ENCODE data around the gene RPS6KB1.
"Not testable (repeated sequence)": the region's sequence is repeated elsewhere in the genome, so short reads cannot be mapped to it uniquely, and the experiment has no call there.

The RPS6KB1 gene

DNA sequence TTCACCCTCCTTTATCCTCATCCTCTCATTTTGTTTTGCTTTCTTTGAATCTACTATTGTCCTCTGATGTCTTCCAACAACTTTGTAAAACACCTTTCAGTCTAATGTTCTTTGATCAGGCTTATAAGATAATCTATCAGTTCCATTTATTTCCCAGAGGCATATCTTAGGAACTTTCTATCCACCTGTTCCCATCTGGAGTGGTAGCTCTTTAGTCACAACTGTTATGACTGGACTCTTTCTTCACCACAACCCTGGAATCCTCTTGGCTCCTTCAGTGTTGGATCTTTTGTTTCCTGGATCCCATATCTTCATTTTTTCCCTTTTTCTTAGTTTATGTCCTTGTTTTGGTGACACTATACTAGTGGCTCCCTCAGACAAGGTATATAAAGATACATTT lies 23.5 kb downstream of the RPS6KB1 start:
- no peak for DNase-seq (ENCODE audit: low read depth)
- no peak overlapping the region for H3K4me3 ChIP-seq (ENCODE audit: low read depth, low read length)
- no peak for TF ChIP-seq CTCF (IDR thresholded peaks at IDR 0.05; ENCODE audit: low read depth, low read length, missing control alignments)

GRCh38 chr17:59920637-59921036 lies 27.7 kb downstream of the RPS6KB1 start:
- H3K4me3 ChIP-seq (ENCODE audit: low read depth, low read length); DNase-seq (ENCODE audit: low read depth): not testable (repeated sequence)

GRCh38 chr17:59930121-59930520 lies 37.2 kb downstream of the RPS6KB1 start:
- not testable (repeated sequence) for H3K4me3 ChIP-seq (ENCODE audit: low read depth, low read length); DNase-seq (ENCODE audit: low read depth)

DNA sequence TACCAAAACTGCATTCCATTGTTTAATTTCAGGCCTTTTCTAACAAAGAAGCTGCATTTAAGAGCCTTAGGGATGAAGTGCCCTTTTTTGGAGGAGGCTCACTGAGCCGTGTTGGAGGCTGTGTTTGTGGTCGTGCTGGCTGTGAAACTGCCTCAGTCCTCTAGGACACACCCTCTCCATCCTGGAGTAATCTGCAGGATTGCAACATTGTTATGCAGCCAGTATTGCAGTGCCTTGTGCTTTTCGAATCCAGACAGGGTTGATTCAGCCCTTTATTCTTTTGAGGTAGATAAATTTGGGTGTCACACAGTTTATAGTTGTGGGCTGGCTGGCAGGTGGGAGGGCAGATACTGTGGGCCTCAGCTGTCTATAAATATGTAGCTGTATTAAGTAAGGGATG lies 37.8 kb downstream of the RPS6KB1 start:
- not testable (repeated sequence) for H3K4me3 ChIP-seq (ENCODE audit: low read depth, low read length); DNase-seq (ENCODE audit: low read depth)

DNA sequence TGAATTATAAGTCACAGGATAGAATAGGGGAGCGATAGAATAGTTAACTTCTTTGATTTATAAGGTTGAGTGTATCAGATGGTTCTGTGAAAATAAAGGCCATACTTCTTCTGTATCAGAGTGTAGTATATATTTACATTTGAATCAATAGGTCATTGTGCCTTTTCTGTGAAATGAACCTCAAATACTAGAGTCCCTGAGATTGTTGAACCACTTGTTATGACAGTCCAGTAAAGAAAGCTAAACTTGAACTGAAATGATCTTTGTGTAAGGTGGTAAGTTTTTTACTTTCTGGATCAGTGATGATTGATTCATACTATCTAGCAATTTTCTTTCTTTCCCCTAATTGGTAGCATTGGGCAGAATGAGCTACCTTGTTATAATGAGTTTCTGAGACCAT lies 40.4 kb downstream of the RPS6KB1 start:
- DNase-seq (ENCODE audit: low read depth); H3K4me3 ChIP-seq (ENCODE audit: low read depth, low read length): not testable (repeated sequence)

GRCh38 chr17:59940697-59941096 lies 47.8 kb downstream of the RPS6KB1 start:
- not testable (repeated sequence) for H3K4me3 ChIP-seq (ENCODE audit: low read depth, low read length); DNase-seq (ENCODE audit: low read depth)

DNA sequence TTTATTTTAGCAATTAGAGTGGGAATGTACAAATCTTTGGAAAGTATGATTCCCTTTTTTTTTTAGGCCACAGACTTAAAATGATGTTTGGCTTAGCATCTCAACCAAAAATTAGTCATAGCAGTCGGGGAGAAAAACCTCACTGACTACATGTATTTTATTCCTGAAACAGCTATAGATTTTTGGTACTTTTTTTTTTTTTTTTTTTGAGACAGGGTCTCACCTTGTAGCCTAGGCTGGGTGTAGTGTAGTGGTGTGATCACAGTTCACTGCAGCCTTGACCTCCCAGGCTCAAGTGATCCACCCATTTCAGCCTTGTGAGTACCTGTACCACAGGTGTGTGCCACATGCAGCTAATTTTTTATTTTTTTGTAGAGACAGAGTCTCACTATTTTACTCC lies 48.2 kb downstream of the RPS6KB1 start:
- H3K4me3 ChIP-seq (ENCODE audit: low read depth, low read length): no peak overlapping the region
- DNase-seq (ENCODE audit: low read depth): no peak
- TF ChIP-seq CTCF (IDR thresholded peaks at IDR 0.05; ENCODE audit: low read depth, low read length, missing control alignments): no peak

DNA sequence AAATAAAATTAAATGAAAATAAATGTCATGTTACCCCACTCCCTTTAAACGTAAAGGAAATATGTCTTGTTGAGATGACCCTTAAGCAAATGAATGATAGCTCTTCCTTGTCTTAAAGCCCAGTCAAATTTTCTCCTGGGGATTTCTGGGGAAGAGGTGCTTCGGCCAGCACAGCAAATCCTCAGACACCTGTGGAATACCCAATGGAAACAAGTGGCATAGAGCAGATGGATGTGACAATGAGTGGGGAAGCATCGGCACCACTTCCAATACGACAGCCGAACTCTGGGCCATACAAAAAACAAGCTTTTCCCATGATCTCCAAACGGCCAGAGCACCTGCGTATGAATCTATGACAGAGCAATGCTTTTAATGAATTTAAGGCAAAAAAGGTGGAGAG lies 53.5 kb downstream of the RPS6KB1 start:
- DNase-seq (ENCODE audit: low read depth); H3K4me3 ChIP-seq (ENCODE audit: low read depth, low read length): not testable (repeated sequence)

- H3K4me3 ChIP-seq (ENCODE audit: low read depth, low read length); DNase-seq (ENCODE audit: low read depth): not testable (repeated sequence)
These were observed 54.4 kb downstream of the RPS6KB1 start for GRCh38 chr17:59947310-59947709.

GRCh38 chr17:59950049-59950448 lies 57.1 kb downstream of the RPS6KB1 start:
- H3K4me3 ChIP-seq (ENCODE audit: low read depth, low read length): no peak overlapping the region
- no peak for DNase-seq (ENCODE audit: low read depth)
- no peak for TF ChIP-seq CTCF (IDR thresholded peaks at IDR 0.05; ENCODE audit: low read depth, low read length, missing control alignments)

- H3K4me3 ChIP-seq (ENCODE audit: low read depth, low read length): no peak overlapping the region
- no peak for TF ChIP-seq CTCF (IDR thresholded peaks at IDR 0.05; ENCODE audit: low read depth, low read length, missing control alignments)
- DNase-seq (ENCODE audit: low read depth): no peak
These were observed 61.9 kb downstream of the RPS6KB1 start for GRCh38 chr17:59954856-59955255.

DNA sequence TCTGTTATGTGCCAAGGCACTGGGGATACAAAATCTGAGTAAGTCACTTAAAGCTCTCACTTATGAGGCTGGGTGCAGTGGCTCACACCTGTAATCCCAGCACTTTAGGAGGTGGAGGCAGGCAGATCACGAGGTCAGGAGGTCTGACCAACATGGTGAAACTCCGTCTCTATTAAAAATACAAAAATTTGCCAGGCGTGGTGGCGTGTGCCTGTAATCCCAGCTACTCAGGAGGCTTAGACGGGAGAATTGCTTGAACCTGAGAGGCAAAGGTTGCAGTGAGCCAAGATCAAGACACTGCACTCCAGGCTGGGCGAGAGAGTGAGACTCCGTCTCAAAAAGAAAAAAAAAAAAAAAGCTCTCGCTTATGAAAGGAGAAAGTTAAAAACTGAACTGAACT lies 66.7 kb downstream of the RPS6KB1 start:
- H3K4me3 ChIP-seq (ENCODE audit: low read depth, low read length); DNase-seq (ENCODE audit: low read depth): not testable (repeated sequence)
